NB4 (cell line): Measurements from ENCODE around the gene C5orf15.

Experiments used
- DNase-seq: peaks from one replicate; pipeline ENCODE4 v3.0.0; 2010; ENCODE audit warnings: low read depth
- H3K4me3 ChIP-seq: one replicate; pipeline ENCODE4 v1.5.1; 2011; ENCODE audit warnings: mild to moderate bottlenecking, low read depth, low read length, moderate library complexity
- CTCF ChIP-seq: IDR thresholded peaks from one replicate; pipeline ENCODE4 v1.5.1; 2012; ENCODE audit warnings: low read depth, low read length
- MAX ChIP-seq: IDR thresholded peaks from 2 replicates; pipeline ENCODE4 v1.6.1; 2011; ENCODE audit warnings: low read depth, low read length
- MYC ChIP-seq: IDR thresholded peaks from 2 replicates; pipeline ENCODE4 v1.6.1; 2011; ENCODE audit warnings: low read depth, low read length
- POLR2A ChIP-seq: IDR thresholded peaks from 2 replicates; pipeline ENCODE4 v1.6.1; 2011; ENCODE audit warnings: mild to moderate bottlenecking; ENCODE audit not compliant: insufficient read length; ENCODE audit errors: extremely low read depth

C5orf15 gene

GRCh38 chr5:134004626-134005416 is 36.4 kb upstream of the C5orf15 start, which contains the start of gene VDAC1:
TSS of gene VDAC1 (minus strand) at chr5:134004975. CDS start at chr5:133993012, 11,963 bp downstream.
- peak; percentile 92 for DNase-seq
- TF ChIP-seq CTCF (no peak), POLR2A (peak; percentile 83), MAX (peak; percentile 16; the same call in 1 of the 2 replicates)
- peak within 1 kb of the TSS; percentile 97 for H3K4me3 ChIP-seq

DNA sequence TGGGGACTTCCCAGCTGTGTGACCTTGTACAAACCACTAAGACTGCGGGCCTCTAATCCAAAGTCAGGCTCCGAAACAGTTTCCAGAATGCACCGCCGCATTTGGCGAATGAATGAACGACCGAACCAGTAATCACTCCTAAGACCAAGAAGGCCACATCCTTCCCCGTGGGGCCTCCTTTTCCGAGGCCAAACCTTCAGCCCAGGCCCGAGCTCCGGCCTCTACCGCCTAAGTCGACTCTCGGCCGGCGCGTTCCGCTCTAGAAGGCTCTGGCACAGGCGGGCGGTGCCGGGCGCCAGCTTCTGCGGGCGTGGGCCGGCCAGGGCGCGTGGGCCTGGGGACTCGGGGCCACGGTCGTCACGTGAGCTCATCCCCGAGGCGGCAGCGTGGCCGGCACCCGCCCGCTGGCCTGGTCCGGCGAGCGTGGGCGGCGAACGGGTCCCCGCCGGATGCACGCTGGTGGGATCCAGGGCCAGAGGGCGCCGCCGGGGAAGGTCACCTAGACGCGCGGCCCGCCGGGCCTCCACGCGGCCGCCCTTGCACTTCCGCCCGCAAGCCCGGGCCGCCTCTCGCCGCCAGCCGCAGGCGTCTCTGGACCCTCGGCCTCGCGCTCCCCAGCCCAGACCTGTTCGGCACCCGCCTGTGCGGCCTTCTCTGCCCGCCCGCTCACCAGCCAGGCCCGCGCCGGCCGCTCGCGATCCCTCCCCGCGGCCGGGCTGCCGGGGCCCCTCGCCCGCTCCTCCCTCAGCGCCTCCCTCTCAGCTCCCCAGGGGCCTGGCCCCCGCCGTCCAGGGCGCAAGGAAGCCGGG is 35.6 kb upstream of the C5orf15 start:
- peak overlapping the region; percentile 97 for H3K4me3 ChIP-seq
- TF ChIP-seq CTCF (no peak), MAX (peak; percentile 66), MYC (peak; percentile 77), POLR2A (no peak)
- DNase-seq: peak; percentile 60

DNA sequence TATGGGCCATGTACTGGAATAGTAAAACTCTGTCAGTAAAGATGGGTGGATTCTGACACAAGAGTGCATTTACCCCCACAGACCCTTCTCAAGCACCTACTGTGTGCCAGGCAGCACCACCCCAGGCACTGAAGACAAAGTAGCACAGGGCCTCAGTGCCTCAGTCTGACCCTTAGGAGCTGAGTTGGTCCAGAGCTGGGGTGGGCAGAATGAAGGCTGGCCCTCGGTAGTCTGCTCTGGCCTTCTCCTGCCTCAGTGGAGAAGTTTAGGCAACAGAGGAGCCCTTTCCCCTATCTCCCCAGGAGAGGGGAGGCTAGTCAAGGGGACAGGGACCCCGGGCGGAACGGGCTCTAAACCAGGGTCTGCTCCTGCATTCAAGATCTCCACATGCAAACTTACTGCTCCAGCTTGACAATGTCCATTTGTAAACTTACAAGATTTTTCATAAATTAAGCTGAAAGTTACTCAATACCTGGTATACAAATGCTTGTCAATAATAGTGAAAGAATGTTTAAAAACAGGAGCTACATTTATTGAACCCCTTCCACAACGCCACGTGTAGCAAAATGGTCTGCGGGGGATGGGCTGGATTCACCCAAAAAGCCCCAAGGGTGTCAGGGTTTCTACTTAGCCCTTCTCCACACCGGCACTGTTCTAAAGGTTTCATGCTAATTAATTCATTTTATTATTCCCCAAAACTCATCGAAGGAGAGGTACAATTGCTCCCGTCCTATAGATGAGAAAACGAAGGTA is 34.8 kb upstream of the C5orf15 start:
- peak; percentile 48 for DNase-seq
- H3K4me3 ChIP-seq: peak overlapping the region; percentile 97
- TF ChIP-seq MYC (0 out of 2 replicates have a peak, but pooled peaks have one; percentile 58), CTCF (no peak), MAX (peak; percentile 71), POLR2A (no peak)

DNA sequence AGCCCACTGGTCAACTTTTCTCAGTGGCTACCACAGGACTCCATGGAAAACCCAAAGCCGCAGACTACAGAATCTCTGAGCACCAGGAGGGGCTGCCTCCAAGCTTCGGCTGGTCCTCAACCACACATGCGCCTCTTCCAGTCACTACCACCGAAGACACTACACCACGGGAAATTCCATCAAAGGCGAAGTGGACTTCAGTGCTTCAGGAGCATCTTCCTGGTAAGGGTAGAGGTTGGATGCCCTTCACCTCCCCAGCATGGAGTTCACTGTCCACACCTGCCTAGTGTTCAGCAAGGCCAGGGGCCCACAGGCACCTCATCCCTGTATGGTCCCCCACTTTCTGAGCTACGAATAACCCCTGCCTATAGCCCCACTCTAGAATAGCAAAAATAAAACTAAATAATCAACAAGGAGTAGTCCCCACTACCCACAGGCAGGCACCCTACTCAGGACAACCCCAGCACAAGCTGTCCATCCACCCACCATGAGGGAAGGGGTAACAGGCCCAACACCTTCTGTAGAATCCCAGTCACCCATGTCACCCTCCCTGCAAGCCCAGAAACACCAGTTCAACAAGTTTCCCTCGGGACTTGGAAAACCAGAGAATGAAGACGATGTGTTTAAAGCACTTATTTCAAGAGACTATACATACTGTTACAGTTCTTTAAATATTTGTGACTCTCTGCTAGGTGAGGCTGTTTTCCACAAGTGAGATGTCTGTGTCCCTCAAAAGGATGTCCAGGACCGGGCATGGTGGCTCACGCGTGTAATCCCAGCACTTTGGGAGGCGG is 33.7 kb upstream of the C5orf15 start:
- TF ChIP-seq MYC (no peak), POLR2A (no peak), CTCF (no peak), MAX (no peak)
- DNase-seq: no peak
- peak overlapping the region; percentile 97 for H3K4me3 ChIP-seq

DNA sequence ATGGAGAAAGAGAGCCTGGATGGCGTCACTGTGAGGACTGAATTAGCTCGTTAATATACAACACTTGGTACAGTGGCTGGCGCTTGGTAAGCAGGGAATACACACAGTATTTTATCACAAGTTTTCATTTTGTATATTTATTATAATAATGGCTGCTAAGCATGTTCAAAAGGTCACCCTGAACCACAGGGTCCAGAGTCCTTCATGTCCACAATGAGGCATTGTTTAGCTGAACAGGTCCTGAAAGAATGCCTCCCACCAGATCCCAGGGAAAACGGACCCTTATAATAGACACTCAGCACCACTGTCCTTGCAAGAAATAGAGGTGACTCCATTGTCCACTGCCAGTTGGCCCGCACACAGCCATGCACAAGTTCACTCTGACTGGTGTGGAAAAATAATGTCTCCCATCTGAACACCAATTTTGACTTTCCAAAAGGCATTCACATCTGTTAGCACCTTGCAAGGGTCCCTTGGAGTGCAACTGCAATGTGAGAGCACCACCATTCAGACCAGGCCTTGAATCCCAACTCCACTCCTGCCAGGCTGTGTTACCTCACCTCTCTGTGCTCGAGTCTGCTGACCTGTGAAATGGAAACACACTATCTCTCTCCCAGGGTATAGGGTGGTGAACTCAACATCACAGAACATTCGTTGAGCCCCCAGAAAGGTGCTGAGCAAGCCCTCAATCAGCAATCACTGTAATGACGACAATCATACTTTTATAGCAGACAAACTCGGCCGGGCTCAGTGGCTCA is 32.5 kb upstream of the C5orf15 start:
- DNase-seq: no peak
- H3K4me3 ChIP-seq: peak overlapping the region; percentile 11
- TF ChIP-seq MYC: no peak
- no peak for TF ChIP-seq POLR2A
- TF ChIP-seq CTCF: no peak
- no peak for TF ChIP-seq MAX
